H1 (cell line): ENCODE measurements around the gene LMTK3. TPM values are rescaled to one million over a fixed set of nuclear protein-coding genes. Genes with fewer than 3 reads are reported as not detected.

ENCODE experiments used
- CTCF ChIA-PET: fragments of 300-600 bp; sonication (Branson Sonifier 250); formaldehyde crosslinking; loops from one replicate; lab custom pipeline; 2021; ENCODE audit not compliant: partially characterized antibody; lab: Charles Lee
- POLR2A ChIA-PET: fragments of 300-600 bp; sonication (Branson Sonifier 250); formaldehyde crosslinking; loops from one replicate; lab custom pipeline; 2021; ENCODE audit warnings: inconsistent platforms; ENCODE audit not compliant: partially characterized antibody; lab: Charles Lee
- DNase-seq, 2 experiments: peaks; one replicate each; pipeline versions ENCODE4 v3.0.0 to v3.0.0-alpha.2; 2010 to 2022; ENCODE audit warnings: low spot score in 2 of 2, low read depth in 1 of 2, mixed read lengths in 1 of 2
- FAIRE-seq: peaks from 2 replicates; lab custom pipeline; 2011; peaks lifted over from hg19 to GRCh38; lab: Jason Lieb, UNC
- H2AFZ ChIP-seq: 2 replicates; pipeline ENCODE4 v1.8.1; 2012; ENCODE audit warnings: low read length, inconsistent platforms
- H2AK5ac ChIP-seq: 2 replicates; pipeline ENCODE4 v1.6.1; 2013; ENCODE audit warnings: low read depth, low read length
- H2BK120ac ChIP-seq: replicated peaks from 2 replicates; pipeline ENCODE3; 2013; ENCODE audit warnings: low read depth, low read length, inconsistent platforms
- H2BK12ac ChIP-seq: 2 replicates; pipeline ENCODE4 v1.6.1; 2013; ENCODE audit warnings: low read depth, low read length
- H2BK15ac ChIP-seq: 2 replicates; pipeline ENCODE4 v1.6.1; 2013; ENCODE audit warnings: low read length
- H2BK20ac ChIP-seq: 2 replicates; pipeline ENCODE4 v1.6.1; 2013; ENCODE audit warnings: low read length
- H2BK5ac ChIP-seq: 2 replicates; pipeline ENCODE4 v1.6.1; 2013; ENCODE audit warnings: low read depth, low read length
- H3K14ac ChIP-seq: 2 replicates; pipeline ENCODE4 v1.6.1; 2013; ENCODE audit warnings: inconsistent platforms; ENCODE audit not compliant: insufficient read length
- H3K18ac ChIP-seq: 2 replicates; pipeline ENCODE4 v1.6.1; 2013; ENCODE audit warnings: low read length; ENCODE audit errors: extremely low read depth
- H3K23ac ChIP-seq: 2 replicates; pipeline ENCODE4 v1.6.1; 2013; ENCODE audit warnings: inconsistent platforms; ENCODE audit not compliant: insufficient read length
- H3K23me2 ChIP-seq: 2 replicates; pipeline ENCODE4 v1.6.1; 2013; ENCODE audit warnings: low read depth, low read length
- H3K27ac ChIP-seq: 2 replicates; pipeline ENCODE4 v1.6.1; 2011; ENCODE audit warnings: low read depth, low read length, inconsistent platforms
- H3K27me3 ChIP-seq, 4 experiments: replicated peaks in 1 of 4; 1 replicate in 1 of 4; 2 replicates in 3 of 4; pipeline versions ENCODE4 v1.6.1 to v1.8.1; 2011 to 2013; ENCODE audit warnings: low read length in 3 of 4, mild to moderate bottlenecking in 3 of 4, inconsistent platforms in 2 of 4, mixed read lengths in 2 of 4, moderate library complexity in 1 of 4; ENCODE audit not compliant: control insufficient read depth in 3 of 4, insufficient read depth in 3 of 4; ENCODE audit errors: extremely low read depth in 1 of 4
- H3K36me3 ChIP-seq, 4 experiments: 2 replicates each; pipeline versions ENCODE4 v1.6.1 to v1.8.1; 2011 to 2013; ENCODE audit warnings: mild to moderate bottlenecking in 4 of 4, low read length in 3 of 4, moderate library complexity in 2 of 4, control low read depth in 1 of 4, inconsistent platforms in 1 of 4; ENCODE audit not compliant: insufficient read depth in 4 of 4, control insufficient read depth in 2 of 4
- H3K4ac ChIP-seq: replicated peaks from 2 replicates; pipeline ENCODE3; 2013; ENCODE audit warnings: low read length, low read depth, mixed read lengths, inconsistent platforms; ENCODE audit not compliant: insufficient read length
- H3K4me1 ChIP-seq, 4 experiments: replicated peaks in 1 of 4; 1 replicate in 1 of 4; 2 replicates in 3 of 4; pipeline versions ENCODE4 v1.6.1 to v1.8.1; 2011 to 2013; ENCODE audit warnings: low read length in 3 of 4, inconsistent platforms in 2 of 4, mixed read lengths in 1 of 4; ENCODE audit not compliant: insufficient read depth in 4 of 4, control insufficient read depth in 3 of 4
- H3K4me2 ChIP-seq, 2 experiments: 2 replicates each; pipeline versions ENCODE4 v1.6.1 to v1.8.1; 2011 to 2013; ENCODE audit warnings: low read depth in 2 of 2, low read length in 2 of 2, control low read depth in 1 of 2, inconsistent platforms in 1 of 2, mild to moderate bottlenecking in 1 of 2; ENCODE audit not compliant: insufficient read depth in 1 of 2
- H3K4me3 ChIP-seq, 4 experiments: fragments of 200-600, 300-600 bp in 1 of 4; sonication (generic), shearing (Covaris generic), sonication (Bioruptor Twin) in 1 of 4; 2 replicates each; pipeline versions ENCODE4 v1.5.1 to v1.8.1; 2011 to 2016; ENCODE audit warnings: low read length in 4 of 4, low read depth in 3 of 4, control low read depth in 2 of 4, inconsistent platforms in 2 of 4, mild to moderate bottlenecking in 2 of 4, mixed read lengths in 1 of 4, moderate library complexity in 1 of 4; ENCODE audit not compliant: insufficient read depth in 2 of 4; ENCODE audit errors: extremely low read depth in 1 of 4
- H3K56ac ChIP-seq: replicated peaks from 2 replicates; pipeline ENCODE3; 2013; ENCODE audit warnings: low read depth, mild to moderate bottlenecking, mixed read lengths, low read length, inconsistent platforms; ENCODE audit not compliant: insufficient read length
- H3K79me1 ChIP-seq: 2 replicates; pipeline ENCODE4 v1.6.1; 2013; ENCODE audit warnings: low read depth, low read length, control low read depth
- H3K79me2 ChIP-seq, 2 experiments: 2 replicates each; pipeline versions ENCODE4 v1.6.1 to v1.8.1; 2012 to 2013; ENCODE audit warnings: low read length in 2 of 2, mild to moderate bottlenecking in 2 of 2, inconsistent platforms in 1 of 2; ENCODE audit not compliant: insufficient read depth in 2 of 2, control insufficient read depth in 1 of 2
- H3K9ac ChIP-seq, 4 experiments: replicated peaks in 1 of 4; 1 replicate in 1 of 4; 2 replicates in 3 of 4; pipeline versions ENCODE4 v1.6.1 to v1.8.1; 2011 to 2013; ENCODE audit warnings: low read depth in 3 of 4, low read length in 3 of 4, control low read depth in 2 of 4, mild to moderate bottlenecking in 2 of 4, moderate library complexity in 2 of 4, inconsistent platforms in 1 of 4; ENCODE audit errors: extremely low read depth in 1 of 4
- H3K9me3 ChIP-seq, 2 experiments: 2 replicates each; pipeline versions ENCODE4 v1.6.1 to v1.8.1; 2012 to 2013; ENCODE audit warnings: mild to moderate bottlenecking in 2 of 2, moderate library complexity in 2 of 2, control low read depth in 1 of 2, inconsistent platforms in 1 of 2, low read depth in 1 of 2, low read length in 1 of 2, mixed read lengths in 1 of 2; ENCODE audit not compliant: insufficient read depth in 2 of 2
- H4K20me1 ChIP-seq, 2 experiments: replicated peaks in 1 of 2; 2 replicates each; pipeline versions ENCODE3 to v1.8.1; 2011 to 2013; ENCODE audit warnings: inconsistent platforms in 2 of 2, low read length in 2 of 2, mild to moderate bottlenecking in 1 of 2; ENCODE audit not compliant: insufficient read depth in 2 of 2, control insufficient read depth in 1 of 2
- H4K5ac ChIP-seq: 2 replicates; pipeline ENCODE4 v1.6.1; 2013; ENCODE audit warnings: low read length, low read depth, mixed read lengths, inconsistent platforms; ENCODE audit not compliant: insufficient read length
- H4K8ac ChIP-seq: 2 replicates; pipeline ENCODE4 v1.8.0; 2013; ENCODE audit warnings: mild to moderate bottlenecking, moderate library complexity, low read length, inconsistent platforms; ENCODE audit not compliant: insufficient read depth; ENCODE audit errors: extremely low read depth
- H4K91ac ChIP-seq: replicated peaks from 2 replicates; pipeline ENCODE3; 2013; ENCODE audit warnings: low read length, mixed read lengths, inconsistent platforms; ENCODE audit not compliant: insufficient read length
- ASH2L ChIP-seq: fragments of 200-600, 300-600 bp; sonication (generic); IDR thresholded peaks from one replicate; pipeline ENCODE4 v1.7.1; 2017; ENCODE audit warnings: low read length
- CHD1 ChIP-seq: IDR thresholded peaks from 2 replicates; pipeline ENCODE4 v1.6.1; 2012; ENCODE audit warnings: low read depth, low read length, improper control_type of control experiment
- EP300 ChIP-seq, 2 experiments: IDR thresholded peaks; 1 replicate in 1 of 2; 2 replicates in 1 of 2; pipeline ENCODE4 v1.6.1; 2011 to 2012; ENCODE audit warnings: low read depth in 2 of 2, low read length in 2 of 2, mild to moderate bottlenecking in 2 of 2, borderline replicate concordance in 1 of 2, inconsistent platforms in 1 of 2, moderate library complexity in 1 of 2
- HDAC2 ChIP-seq, 2 experiments: fragments of 300-600 bp in 1 of 2; sonication (generic) in 1 of 2; IDR thresholded peaks; 2 replicates each; pipeline ENCODE4 v1.6.1; 2011 to 2012; ENCODE audit warnings: low read depth in 2 of 2, low read length in 2 of 2, mild to moderate bottlenecking in 2 of 2, moderate library complexity in 2 of 2, borderline replicate concordance in 1 of 2, inconsistent platforms in 1 of 2
- JUND ChIP-seq: IDR thresholded peaks from 2 replicates; pipeline ENCODE4 v1.6.1; 2011; ENCODE audit warnings: mild to moderate bottlenecking, improper control_type of control experiment, low read length
- SIRT6 ChIP-seq: IDR thresholded peaks from one replicate; pipeline ENCODE4 v1.7.1; 2012; ENCODE audit warnings: low read length, inconsistent platforms
- SIX5 ChIP-seq: IDR thresholded peaks from 2 replicates; pipeline ENCODE4 v1.6.1; 2011; ENCODE audit warnings: mild to moderate bottlenecking, low read depth, low read length
- TCF12 ChIP-seq: IDR thresholded peaks from 2 replicates; pipeline ENCODE4 v1.6.1; 2011; ENCODE audit warnings: low read depth, mild to moderate bottlenecking, low read length
- WGBS, 2 experiments: shearing (Covaris generic) in 1 of 2; methylation state at CpG; one replicate each; pipeline versions ENCODE4 v1.1.6 to v1.1.7; 2013 to 2015; ENCODE audit warnings: low lambda C conversion rate in 2 of 2, mixed read lengths in 2 of 2, inconsistent platforms in 1 of 2, low coverage in 1 of 2, missing lambda C conversion rate in 1 of 2; ENCODE audit not compliant: insufficient replicate concordance in 2 of 2, insufficient coverage in 1 of 2, insufficient read length in 1 of 2; ENCODE audit errors: extremely low coverage in 1 of 2, missing lambda C conversion rate in 1 of 2; 5-methylcytosine and 5-hydroxymethylcytosine counted together
- polyA plus RNA-seq, 7 experiments: library from polyadenylated mRNA; depleted of rRNA in 3 of 7; stranded (reverse) in 5 of 7; unstranded in 2 of 7; fragments of >200 nt in 5 of 7; fragments of 200-250 nt in 2 of 7; gene quantifications; 1 replicate in 5 of 7; 2 replicates in 1 of 7; 4 replicates in 1 of 7; pipeline versions ENCODE4 v1.2.1 to v1.2.3, GENCODE V29; 2011 to 2013; ENCODE audit warnings: missing spikeins in 2 of 7, mixed read lengths in 2 of 7
- total RNA-seq: library from RNA; stranded (reverse); fragmentation: NEBNext Ultra II Directional; extraction: Animal tissue kit (Norgen Biotek cat#: 25700); gene quantifications from 2 replicates; pipeline ENCODE4 v1.2.1, GENCODE V29; 2021

The LMTK3 gene
- total and polyA plus RNA-seq, 2 of the 8 experiments (the other 6 are each of a cell fraction or from before 2014, with no cell fraction given): 2.7 to 12.4 TPM

- H3K4ac ChIP-seq: no peak overlapping the region
- CTCF ChIA-PET: interaction anchor here (0.7 to 1.7 kb wide), 4 partner anchors 14 to 322 kb away, joined by 3 to 5 read pairs (median 4); no protein-coding TSS in a partner anchor
- H2AK5ac ChIP-seq: 0 out of 2 replicates have a peak overlapping the region, but pooled peaks have one; percentile 18
- H2BK15ac ChIP-seq: peak overlapping the region; percentile 10; the same call in 1 of the 2 replicates
- no peaks in the 10 kb centered on the region for H3K79me1 ChIP-seq
- H3K4me1 ChIP-seq: peaks cover 0 to 23% (median 12%) of the 10 kb centered on the region in 4 experiments; a peak in 6 of 7 replicates
- H4K8ac ChIP-seq: no peak overlapping the region; the same call in none of the 2 replicates
- H3K27ac ChIP-seq: peak overlapping the region; percentile 29; the same call in 1 of the 2 replicates
- 0 out of 2 replicates have a peak overlapping the region, but pooled peaks have one; percentile 57 for H2AFZ ChIP-seq
- no peak for FAIRE-seq
- H4K91ac ChIP-seq: peak overlapping the region; percentile 90
- H3K23ac ChIP-seq: no peak overlapping the region
- H3K79me2 ChIP-seq: no peaks in the 10 kb centered on the region
- H3K9ac ChIP-seq: no peak overlapping the region
- DNase-seq: peak in 1 of 2 experiments; percentile 78
- H4K5ac ChIP-seq: peak overlapping the region; percentile 48
- no peak overlapping the region for H3K14ac ChIP-seq
- no peaks in the 10 kb centered on the region for H3K9me3 ChIP-seq
- H2BK12ac ChIP-seq: no peak overlapping the region
- H3K36me3 ChIP-seq: no peaks in the 10 kb centered on the region
- WGBS, 2 experiments: 66% methylated on average over 8 of the region's 25 CpGs; no CpG with 5 or more reads in 1 of the 2 experiments
- peak overlapping the region; percentile 73; the same call in 1 of the 2 replicates for H2BK5ac ChIP-seq
- 0 out of 2 replicates have a peak overlapping the region, but pooled peaks have one; percentile 72 for H2BK20ac ChIP-seq
- H4K20me1 ChIP-seq: peaks cover 0 to 3% of the 10 kb centered on the region in 2 experiments
- H2BK120ac ChIP-seq: no peak overlapping the region
- no peak overlapping the region for H3K56ac ChIP-seq
- H3K27me3 ChIP-seq: no peaks in the 10 kb centered on the region
- H3K4me2 ChIP-seq: peak overlapping the region; percentile 35 to 36; a peak in 2 of 4 replicates
- POLR2A ChIA-PET: interaction anchor here (0.6 to 1.7 kb wide), 4 partner anchors 16 to 79 kb away, joined by 3 to 4 read pairs (median 4); no protein-coding TSS in a partner anchor
- H3K18ac ChIP-seq: peak overlapping the region; percentile 84
- H3K4me3 ChIP-seq: no peak overlapping the region
- H3K23me2 ChIP-seq: peaks cover 8% of the 10 kb centered on the region; the same call in 1 of the 2 replicates
- TF ChIP-seq ASH2L (peak; percentile 96), SIRT6 (no peak), HDAC2 (IDR thresholded peaks at IDR 0.05; ENCODE audit: borderline replicate concordance in 1 of 2, low read depth in 2 of 2, low read length in 2 of 2) (no peak), JUND (peak; percentile 80), EP300 (IDR thresholded peaks at IDR 0.05; ENCODE audit: borderline replicate concordance in 1 of 2, low read depth in 2 of 2, low read length in 2 of 2) (peak in 1 of 2 experiments; percentile 84; a peak in 2 of 3 replicates), SIX5 (0 out of 2 replicates have a peak, but pooled peaks have one; percentile 13), TCF12 (no peak), CHD1 (peak; percentile 87)
These were observed 33.5 kb upstream of the LMTK3 start for GRCh38 chr19:48544856-48545750.
